HG02610 (cell line): ENCODE measurements around the gene AAGAB.
A peak's percentile ranks its signal among the peaks of the same experiment; 100 is the strongest.

ENCODE experiments used
- ATAC-seq: cut with Tn5 transposase; IDR thresholded peaks from one replicate; pipeline ENCODE4 v1.9.1; 2021; ENCODE audit warnings: mild to moderate bottlenecking, moderate library complexity; ENCODE audit not compliant: unreplicated experiment

Gene AAGAB

DNA sequence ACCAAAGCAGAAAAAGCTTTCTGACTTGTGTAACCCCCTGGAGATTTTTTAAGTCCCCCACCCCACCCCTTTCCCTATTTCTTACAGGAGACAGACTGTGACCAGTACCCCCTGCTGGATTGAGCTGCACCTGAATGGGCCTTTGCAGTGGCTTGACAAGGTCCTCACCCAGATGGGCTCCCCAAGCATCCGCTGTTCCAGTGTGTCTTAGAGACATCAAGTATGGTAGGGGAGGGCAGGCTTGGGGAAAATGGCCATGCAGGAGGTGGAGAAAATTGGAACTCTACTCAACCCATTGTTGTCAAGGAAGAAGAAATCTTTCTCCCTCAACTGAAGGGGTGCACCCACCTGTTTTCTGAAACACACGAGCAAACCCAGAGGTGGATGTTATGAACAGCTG is 64.1 kb downstream of the AAGAB start:
- ATAC-seq: no peak

DNA sequence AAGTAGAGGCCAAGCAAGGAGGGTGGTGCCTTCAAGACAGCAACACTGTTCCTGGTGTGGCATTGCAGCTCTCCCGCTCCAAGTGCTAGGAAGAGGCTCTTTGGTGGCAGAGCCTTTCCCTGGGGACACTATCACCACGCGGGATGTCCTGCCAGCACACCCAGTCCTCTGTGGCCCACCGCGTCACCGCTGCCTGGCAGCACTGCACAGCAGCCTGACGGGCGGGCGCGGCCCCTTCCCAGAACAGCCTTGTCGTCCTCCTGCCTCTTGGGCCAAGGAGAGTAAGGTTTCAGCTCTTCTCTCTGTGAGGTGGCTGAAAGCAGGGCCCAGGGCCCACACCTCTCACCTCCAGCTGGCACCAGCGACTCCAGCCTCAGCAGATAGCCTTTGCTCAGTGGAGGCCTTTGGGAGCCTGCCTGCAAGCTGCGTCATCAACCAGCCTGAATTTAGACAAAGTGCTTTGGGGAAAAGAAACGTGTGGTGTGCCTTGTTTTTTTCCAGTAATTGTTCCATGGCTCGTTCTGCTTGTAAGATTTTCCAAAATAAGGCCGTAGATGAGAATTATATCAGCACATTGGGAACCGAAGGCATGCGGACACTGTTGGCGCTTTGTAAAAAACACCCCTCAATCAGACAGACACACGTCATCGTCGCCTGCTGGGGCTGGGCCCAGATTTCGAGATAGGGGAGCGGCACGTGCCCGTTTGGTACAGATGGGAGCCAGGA is 65.0 kb downstream of the AAGAB start:
- ATAC-seq: no peak

DNA sequence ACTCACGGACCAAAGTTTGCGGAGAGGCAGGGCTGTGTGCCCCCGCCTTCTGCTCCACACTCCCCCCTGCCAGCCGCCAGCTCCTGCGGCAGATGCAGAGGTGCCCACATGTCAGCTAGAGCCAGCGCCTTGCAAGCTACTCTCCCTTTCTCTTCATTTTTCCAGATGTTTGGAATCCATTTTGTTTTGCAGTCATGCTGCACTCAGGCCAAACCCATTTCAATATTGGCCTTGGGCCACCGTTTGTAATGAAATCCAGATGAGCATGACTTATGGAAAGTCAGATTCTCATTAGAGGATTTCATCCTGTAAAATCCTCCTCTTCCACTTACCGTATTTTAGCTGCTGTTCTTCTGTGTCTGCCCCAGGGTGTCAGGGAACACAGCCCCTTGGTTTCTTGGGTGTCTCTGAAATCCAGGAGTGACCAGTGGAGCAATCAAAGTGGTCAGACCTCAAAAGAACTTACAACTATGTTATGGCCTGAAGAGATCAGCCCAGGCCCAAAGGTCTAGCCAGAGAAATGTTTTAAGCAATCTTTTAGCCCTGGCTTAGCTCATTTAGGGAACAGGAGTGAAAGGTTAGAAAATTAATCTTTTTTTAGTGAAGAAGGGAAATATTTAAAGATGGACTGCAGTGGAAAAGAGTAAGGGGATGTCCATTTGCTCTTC is 65.8 kb downstream of the AAGAB start:
- ATAC-seq: no peak

DNA sequence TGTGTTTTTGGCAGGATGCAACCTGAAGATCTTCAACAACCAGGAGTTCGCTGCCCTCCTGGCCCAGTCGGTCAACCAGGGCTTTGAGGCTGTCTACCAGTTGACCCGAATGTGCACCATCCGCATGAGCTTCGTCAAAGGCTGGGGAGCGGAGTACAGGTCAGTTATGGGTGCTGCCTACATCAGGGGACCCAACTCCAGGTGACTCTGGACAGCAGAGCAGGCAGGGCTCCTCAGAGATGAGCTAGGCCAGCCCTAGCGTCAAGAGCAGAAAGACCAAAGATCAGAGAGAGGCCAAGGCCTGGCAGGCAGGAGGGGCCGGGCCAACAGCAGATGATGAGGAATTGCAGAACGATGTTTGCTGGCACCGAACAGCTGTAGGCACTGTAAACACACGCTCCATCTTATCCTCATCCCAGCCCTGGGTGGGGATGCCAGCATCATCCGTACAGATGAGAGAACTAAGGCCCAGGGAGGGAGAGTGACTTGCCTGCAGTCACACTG is 67.1 kb downstream of the AAGAB start:
- ATAC-seq: no peak

DNA sequence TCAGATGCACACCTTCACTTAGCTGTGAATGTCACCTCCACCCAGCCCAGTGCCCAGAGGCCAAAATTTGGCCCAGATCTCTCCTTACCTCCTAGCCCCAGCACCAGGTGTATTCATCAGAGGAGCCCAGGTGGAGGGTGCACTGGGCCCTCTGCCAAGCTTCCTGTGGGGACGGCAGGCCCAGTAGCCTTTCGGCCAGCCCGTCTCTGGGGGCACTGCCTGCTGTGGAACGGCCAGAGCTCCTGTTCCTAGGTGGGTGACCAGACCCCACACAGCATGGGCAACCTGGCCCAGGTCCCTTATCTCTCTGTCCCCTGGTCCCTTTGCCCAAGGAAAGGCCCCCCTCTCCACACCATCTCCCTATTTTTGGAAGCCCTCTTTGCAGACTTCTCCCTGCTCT is 67.8 kb downstream of the AAGAB start:
- ATAC-seq: no peak

DNA sequence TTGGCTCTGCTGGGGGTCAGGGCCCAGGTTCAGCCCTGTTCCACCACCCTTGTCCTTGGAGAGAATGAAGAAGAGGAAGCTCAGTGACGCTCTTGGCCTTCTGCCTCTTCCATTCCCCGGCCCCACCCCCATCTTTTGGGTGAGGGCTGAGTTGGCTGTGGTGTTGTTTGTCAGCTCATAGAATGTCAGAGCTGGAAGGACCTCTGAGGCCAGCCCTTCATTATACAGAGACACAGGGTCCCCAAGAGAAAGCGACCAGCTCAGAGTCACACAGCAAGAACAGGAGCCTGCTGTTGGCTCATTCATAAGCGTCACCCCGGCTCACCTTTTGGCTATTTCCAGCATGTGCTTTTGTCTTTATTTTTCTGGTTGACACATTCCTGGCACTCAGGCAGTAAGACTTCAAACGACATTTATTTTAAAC is 68.2 kb downstream of the AAGAB start:
- ATAC-seq: no peak

DNA sequence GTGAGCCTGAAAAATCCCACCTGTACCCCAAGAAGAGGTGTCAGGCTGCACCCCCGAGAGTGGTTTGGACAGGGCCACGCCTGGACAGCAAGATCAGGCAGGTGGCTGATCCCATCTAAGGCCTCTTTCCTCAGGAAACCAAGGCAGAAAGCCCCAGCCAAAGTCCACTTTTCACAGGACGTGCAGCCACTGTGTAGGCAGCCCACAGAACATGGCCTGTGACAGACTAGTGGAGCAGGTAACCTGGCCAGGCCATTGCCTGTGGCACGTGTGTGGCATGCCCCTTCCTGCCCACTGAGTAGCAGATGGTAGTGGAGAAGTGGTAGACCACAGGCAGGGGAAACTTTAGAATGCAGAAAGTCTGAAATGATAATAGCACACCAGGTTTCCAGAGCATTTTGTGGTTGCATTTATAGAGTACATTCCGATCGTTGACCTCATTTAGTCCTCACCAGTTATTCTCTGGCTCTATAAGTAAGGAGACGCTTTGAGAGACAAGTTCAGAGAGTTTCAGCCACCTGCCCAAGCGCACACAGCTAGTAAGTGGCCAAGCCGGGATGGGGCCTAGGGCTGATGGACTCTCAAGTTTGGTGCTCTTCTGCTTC is 68.7 kb downstream of the AAGAB start:
- no peak for ATAC-seq

DNA sequence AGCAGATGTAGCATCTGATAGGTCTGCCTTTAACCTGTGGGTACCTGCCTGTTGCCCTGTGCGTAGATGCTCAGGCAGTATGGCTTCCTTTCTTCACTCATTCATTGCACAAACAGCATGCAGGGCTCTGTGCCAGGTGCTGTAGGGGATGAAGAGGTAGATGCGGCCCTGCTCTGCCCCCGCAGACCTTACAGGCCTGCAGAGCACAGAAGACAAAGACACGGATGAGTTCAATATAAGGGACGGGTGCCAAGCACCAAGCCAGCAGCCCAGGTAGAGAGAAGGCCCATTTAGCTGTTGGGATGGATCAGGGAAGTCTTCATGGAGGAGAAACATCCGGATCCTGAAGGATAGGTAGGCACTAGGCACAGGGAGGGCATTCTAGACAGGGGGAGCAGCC is 69.4 kb downstream of the AAGAB start:
- no peak for ATAC-seq

DNA sequence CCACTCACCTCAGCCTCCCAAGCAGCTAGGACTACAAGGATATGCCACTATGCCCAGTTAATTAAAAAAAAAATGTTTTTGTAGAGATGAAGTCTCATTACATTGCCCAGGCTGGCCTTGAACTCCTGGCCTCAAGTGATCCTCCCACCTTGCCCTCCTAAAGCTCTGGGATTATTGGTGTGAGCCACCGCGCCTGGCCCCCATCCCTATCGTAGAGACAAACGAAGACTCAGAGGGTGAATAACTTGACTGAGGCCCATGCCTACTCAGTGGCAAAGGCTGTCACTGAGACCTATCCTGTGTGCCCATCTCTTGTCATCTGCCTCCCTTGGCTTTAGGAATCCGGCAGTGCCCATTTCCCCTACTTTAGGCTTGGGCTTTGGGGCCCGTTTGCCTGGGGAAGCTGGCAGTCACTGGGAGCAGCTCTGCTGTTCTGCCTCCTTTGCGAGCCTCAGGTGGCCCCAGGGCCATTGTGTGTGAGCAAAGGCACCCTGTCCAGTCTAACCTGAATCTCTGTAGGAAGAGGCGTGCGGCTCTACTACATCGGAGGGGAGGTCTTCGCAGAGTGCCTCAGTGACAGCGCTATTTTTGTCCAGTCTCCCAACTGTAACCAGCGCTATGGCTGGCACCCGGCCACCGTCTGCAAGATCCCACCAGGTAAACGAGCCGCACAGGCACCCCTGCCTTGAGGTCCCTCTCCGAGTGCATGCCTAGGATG is 70.1 kb downstream of the AAGAB start:
- ATAC-seq: no peak

DNA sequence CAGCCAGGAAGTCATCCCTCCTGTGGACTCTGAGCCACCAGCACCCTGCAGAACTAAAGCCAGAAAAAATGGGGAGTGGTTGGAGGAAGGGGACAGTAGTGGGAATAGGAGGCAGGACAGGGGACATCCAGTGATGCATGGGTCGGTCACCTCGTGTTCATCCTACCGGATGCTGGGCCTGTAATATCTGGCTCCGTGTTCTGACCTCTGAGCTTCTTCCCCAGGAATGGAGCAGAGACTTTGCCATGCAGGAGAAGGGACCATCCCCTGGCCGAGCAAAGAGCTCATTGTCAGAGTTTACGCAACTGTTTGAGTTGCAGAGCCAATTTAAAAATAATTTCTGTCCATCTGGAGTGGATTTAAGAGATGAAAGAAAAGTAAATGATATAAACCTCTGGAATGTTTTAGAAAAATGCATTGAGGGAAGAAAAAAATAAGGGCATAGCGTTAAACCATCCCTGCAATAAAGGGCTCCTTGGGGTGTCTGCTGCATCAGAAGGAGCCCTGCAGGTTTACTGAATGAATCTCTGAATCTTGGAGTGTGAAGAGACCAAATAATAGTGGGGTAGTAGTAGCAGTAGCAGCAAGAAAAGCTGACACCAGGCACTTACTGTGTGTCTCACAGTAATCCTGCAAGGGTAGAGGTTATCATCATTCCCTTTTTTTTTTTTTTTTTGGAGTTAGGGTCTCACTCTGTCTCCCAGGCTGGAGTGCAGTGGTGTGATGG is 70.9 kb downstream of the AAGAB start:
- ATAC-seq: no peak

DNA sequence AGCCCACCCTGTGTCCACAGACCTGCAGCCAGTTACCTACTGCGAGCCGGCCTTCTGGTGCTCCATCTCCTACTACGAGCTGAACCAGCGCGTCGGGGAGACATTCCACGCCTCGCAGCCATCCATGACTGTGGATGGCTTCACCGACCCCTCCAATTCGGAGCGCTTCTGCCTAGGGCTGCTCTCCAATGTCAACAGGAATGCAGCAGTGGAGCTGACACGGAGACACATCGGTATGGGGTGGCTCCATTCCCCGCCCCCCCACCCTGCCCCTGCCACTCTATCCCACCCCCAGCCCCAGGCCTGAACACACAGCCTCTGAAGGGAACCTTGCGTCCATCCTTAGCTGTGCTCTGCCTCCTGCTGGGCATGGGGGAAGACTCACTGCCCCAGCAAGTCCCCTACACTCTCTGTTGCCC is 73.2 kb downstream of the AAGAB start:
- ATAC-seq: no peak

DNA sequence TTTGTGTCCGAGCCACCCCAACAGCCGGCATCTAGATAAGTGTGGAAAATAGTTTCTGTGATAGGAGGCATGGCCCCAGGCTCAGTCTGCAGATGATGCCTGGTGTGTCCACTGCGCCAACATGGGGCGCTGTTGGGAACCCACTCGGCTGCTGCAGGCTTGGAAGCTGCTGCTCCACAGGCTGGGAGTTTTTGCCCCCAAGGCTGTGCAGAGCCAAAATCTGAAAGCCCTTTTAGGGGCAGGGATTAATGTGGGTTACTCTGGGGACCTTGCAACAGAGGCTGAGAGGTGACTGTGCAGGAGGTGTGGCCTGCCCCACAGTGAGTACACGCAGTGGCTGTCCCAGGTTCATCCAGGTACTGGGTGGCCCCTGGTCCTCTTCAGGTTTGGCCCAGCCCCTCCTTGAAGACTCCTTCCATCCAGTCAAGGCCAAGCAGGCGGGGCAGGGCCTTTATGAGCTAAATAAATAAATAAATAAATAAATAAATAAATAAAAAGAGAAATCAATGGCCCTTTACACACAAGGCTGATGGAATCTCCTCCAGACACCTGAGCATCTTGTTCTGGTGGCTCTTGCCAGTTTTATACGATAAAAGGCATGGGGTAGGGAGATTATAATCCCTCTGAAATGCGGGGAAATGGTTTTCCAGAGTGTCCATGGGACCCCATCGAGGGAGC is 73.8 kb downstream of the AAGAB start:
- ATAC-seq: no peak

DNA sequence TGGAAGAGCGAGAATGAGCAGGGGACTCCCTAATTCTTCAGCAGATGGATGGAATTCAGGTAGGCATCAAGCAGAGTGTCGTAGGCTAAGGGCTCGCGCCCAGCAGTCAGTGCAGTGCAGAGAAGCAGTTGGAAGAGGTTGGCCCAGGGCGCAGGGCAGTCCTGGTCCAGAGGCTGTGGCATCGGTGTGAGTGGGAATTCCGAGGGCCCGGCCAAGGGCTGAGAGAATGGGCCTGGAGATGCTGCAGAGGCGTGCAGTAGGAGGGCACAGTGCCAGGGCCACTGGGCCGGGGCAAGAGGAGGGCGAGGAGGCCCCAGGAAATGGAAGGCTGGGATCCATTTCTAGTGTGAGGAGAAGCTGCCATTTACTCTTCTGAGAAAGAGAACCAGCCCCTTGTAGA is 74.4 kb downstream of the AAGAB start:
- ATAC-seq: no peak

DNA sequence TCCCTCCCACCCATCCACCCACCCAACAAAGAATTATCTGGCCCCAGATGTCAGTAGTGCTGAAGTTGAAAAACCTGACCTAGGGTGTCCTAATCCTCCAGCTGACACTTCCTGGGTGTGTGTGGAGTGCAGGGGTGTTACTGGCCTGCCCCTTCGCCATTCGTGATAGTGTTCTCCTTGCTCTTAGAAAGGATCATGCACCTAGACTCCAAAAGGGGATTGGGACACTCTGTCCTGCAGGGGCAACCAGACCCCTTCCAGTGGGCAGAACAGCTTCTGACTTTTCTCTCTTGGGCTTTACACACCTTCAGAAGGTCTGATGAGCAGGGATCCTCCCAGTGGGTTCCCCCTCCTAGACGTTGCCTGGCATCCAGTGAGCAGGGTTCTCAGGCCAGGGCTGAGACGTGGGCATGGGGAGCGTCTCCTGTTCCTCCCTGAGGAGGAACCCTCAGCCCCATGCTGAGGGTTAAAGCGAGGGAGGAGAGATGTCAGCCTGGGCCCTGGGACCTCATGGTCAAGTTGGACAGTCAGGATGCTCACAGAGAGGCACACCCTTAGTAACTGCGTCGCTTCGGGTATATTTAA is 75.0 kb downstream of the AAGAB start:
- no peak for ATAC-seq

DNA sequence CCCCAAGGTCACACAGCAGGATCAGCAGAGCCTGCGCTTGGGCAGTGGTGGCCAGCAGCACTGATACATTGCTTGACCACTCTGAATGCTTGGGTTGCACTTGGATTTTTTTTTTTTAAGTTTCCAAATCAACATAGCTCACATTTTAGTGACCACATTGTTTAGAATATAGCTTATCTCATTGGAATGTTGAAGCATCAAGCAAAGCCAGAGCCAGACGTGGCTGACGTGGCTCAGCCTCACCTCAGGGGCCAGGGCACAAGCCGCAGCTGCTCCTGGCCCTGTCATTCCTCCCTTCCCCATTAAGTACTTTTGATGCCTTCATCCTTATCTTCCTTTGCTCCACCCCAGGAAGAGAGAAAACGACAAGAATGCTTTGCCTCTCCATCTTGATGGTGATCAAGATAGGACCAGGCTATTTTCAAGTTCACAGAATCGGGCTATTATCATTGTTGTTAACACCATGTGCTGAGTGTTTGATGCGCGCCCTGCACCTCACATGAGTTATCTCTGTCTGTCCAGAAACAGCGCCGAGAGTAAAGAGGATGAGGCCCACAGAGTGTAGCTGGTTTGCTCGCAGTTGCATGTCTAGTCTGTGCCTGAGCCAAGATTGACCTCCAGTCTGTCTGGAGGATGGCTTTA is 75.8 kb downstream of the AAGAB start:
- ATAC-seq: no peak

DNA sequence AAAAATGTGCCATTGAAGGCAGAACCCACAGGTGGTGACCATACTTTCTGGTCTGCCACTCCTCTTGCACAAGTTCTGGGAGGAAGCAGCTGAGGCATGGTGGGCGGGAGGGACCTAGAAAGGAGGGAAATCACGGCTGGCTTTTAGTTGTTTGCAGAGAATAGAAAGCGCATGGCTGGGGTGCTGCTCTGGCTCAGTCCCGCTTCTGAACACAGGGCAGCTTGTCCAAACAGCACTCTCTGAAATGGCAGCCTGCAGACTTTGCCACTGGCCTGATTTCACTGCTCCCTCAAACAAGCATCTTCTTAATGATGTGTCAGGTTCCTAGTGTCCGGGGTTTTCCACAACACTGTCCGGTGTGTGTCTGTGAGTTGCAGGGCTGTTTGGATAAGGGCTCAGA is 76.7 kb downstream of the AAGAB start:
- ATAC-seq: no peak

DNA sequence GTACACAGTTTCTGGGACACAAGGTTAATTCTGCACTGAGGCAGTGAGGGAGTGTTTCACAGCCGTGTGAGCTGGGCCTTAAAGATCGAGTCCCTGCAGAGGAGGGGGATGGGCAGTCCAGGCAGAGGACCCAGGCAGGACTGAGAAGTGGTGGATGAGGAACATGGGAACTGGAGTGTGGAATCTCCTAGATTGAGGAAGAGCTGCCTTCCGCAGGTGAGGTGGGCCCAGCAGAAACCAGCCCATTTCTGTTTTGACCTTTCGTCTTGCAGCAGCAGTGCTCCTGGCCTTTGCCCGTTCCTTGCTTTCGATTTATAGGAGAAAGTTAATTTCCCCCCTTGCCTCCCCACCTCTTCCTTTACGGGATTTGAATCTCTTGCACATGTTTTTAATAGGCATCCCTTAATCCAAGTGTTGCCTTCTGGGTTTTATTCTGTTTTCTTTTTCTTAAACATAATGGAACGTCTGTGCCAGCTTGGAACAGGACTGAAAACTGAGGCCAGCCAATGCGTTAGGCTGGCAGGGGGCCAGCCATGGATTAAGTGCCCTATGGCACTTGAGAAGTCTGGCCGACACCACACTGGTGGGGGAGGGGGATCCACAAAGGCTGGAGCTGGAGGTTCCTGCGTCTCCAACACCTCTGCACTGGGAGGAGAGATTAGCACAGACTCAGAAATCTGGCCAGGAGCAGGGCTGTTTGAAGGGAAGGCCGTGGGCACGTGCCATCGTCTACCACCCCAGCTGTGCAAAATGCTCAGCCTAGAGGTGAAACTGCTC is 78.1 kb downstream of the AAGAB start:
- no peak for ATAC-seq

DNA sequence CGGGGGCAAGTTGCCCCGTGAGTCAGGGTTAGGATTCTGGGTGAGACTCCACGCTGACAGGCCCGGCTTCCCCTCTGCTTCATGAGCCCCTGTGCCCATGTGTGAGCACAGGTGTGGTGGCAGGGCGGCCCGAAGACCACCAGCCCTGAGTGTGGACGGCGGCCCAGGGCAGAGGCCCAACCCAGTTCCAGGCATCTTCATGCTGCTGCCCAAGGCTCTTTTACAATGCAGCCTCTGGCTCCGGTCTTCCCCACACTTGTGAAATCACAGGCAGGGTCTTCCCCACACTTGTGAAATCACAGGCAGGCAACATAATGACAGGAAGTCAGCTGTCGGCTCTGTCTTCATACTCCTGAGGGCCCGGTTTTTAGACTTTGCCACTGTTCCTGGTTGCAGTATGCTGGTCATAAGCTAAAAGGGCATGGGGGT is 78.8 kb downstream of the AAGAB start:
- ATAC-seq: peak; percentile 70
